A549 (cell line): Measurements from ENCODE around the gene ZNF569. TPM values are rescaled to one million over a fixed set of nuclear protein-coding genes. Genes with fewer than 3 reads are reported as not detected.
A peak's percentile ranks its signal among the peaks of the same experiment; 100 is the strongest.

Experiments
- ATAC-seq, 2 experiments: fragments of 200-7000 bp in 1 of 2; fragments of >200 bp in 1 of 2; cut with Nextera tagmentation in 1 of 2; cut with Tn5 transposase in 1 of 2; 3 replicates each; pipeline versions ENCODE4 v1.8.0 to v1.9.1; 2018 to 2020; ENCODE audit warnings: mild to moderate bottlenecking in 1 of 2, moderate library complexity in 1 of 2
- CTCF ChIA-PET: fragments of 300-600 bp; sonication (Branson Sonifier 250); formaldehyde crosslinking; extraction: SDS; loops from one replicate; lab custom pipeline; 2021; ENCODE audit warnings: antibody characterized with exemption, inconsistent platforms; lab: Yijun Ruan, JAX
- POLR2A ChIA-PET: fragments of 350-600 bp; formaldehyde crosslinking; extraction: SDS; loops from one replicate; lab custom pipeline; 2021; ENCODE audit warnings: antibody characterized with exemption, inconsistent platforms; lab: Yijun Ruan, JAX
- DNase-seq, 2 experiments: peaks; one replicate each; pipeline versions ENCODE4 v3.0.0 to v3.0.0-alpha.2; 2011 to 2016; ENCODE audit warnings: low read depth in 1 of 2, low spot score in 1 of 2
- FAIRE-seq: peaks from 2 replicates; lab custom pipeline; 2011; peaks lifted over from hg19 to GRCh38; lab: Jason Lieb, UNC
- H3K27ac ChIP-seq, 2 experiments: fragments of >200 bp; sonication (Bioruptor Twin); formaldehyde crosslinking; 3 replicates each; pipeline ENCODE4 v1.5.1; 2016 to 2017
- H3K4me1 ChIP-seq: fragments of >200 bp; sonication (Bioruptor Twin); formaldehyde crosslinking; 3 replicates; pipeline ENCODE4 v1.6.1; 2016
- H3K4me2 ChIP-seq: fragments of >200 bp; sonication (Bioruptor Twin); formaldehyde crosslinking; 3 replicates; pipeline ENCODE4 v1.6.1; 2016
- H3K4me3 ChIP-seq: fragments of >200 bp; sonication (Bioruptor Twin); formaldehyde crosslinking; 3 replicates; pipeline ENCODE4 v1.5.1; 2016
- H3K9me3 ChIP-seq: fragments of >200 bp; sonication (Bioruptor Twin); formaldehyde crosslinking; 3 replicates; pipeline ENCODE4 v1.6.1; 2016
- CBX2 ChIP-seq: fragments of 200-600 bp; sonication (generic); IDR thresholded peaks from 2 replicates; pipeline ENCODE4 v1.6.1; 2016; ENCODE audit warnings: low read depth, mild to moderate bottlenecking, borderline replicate concordance
- CHD4 ChIP-seq: fragments of 200-600 bp; sonication (generic); IDR thresholded peaks from 2 replicates; pipeline ENCODE4 v1.6.1; 2016; ENCODE audit warnings: antibody characterized with exemption, mild to moderate bottlenecking, borderline replicate concordance
- EHF ChIP-seq: fragments of 250-450 bp; sonication (Bioruptor Pico); IDR thresholded peaks from 2 replicates; pipeline ENCODE4 v1.5.0; 2020; ENCODE audit warnings: mild to moderate bottlenecking
- EP300 ChIP-seq, 2 experiments: fragments of >200 bp; sonication (Bioruptor Twin); formaldehyde crosslinking; IDR thresholded peaks; 2 replicates in 1 of 2; 3 replicates in 1 of 2; pipeline ENCODE4 v1.6.1; 2016 to 2017
- FOSB ChIP-seq: fragments of 250-450 bp; sonication (Bioruptor Pico); IDR thresholded peaks from 2 replicates; pipeline ENCODE4 v1.5.0; 2020; ENCODE audit warnings: mild to moderate bottlenecking, moderate library complexity
- FOXS1 ChIP-seq: fragments of 250-450 bp; sonication (Bioruptor Pico); IDR thresholded peaks from 2 replicates; pipeline ENCODE4 v1.5.0; 2020; ENCODE audit warnings: mild to moderate bottlenecking, moderate library complexity
- GATA3 ChIP-seq: IDR thresholded peaks from 2 replicates; pipeline ENCODE4 v1.6.1; 2012; ENCODE audit warnings: borderline replicate concordance
- HOXB13 ChIP-seq: fragments of 250-450 bp; sonication (Bioruptor Pico); IDR thresholded peaks from 2 replicates; pipeline ENCODE4 v1.5.0; 2020; ENCODE audit warnings: low read depth, mild to moderate bottlenecking, moderate library complexity
- JUN ChIP-seq, 2 experiments: fragments of >200 bp; sonication (Bioruptor Twin); formaldehyde crosslinking; IDR thresholded peaks; 2 replicates in 1 of 2; 3 replicates in 1 of 2; pipeline ENCODE4 v1.6.1; 2016 to 2017
- JUNB ChIP-seq: fragments of >200 bp; sonication (Bioruptor Twin); formaldehyde crosslinking; IDR thresholded peaks from 2 replicates; pipeline ENCODE4 v1.6.1; 2016
- KDM5A ChIP-seq: fragments of 200-600 bp; sonication (generic); IDR thresholded peaks from 2 replicates; pipeline ENCODE4 v1.6.1; 2016; ENCODE audit warnings: antibody characterized with exemption, mild to moderate bottlenecking
- MAZ ChIP-seq: fragments of 150-350 bp; IDR thresholded peaks from 2 replicates; pipeline ENCODE4 v1.6.1; 2014; ENCODE audit warnings: antibody characterized with exemption, low read depth, low read length, borderline replicate concordance
- NR3C1 ChIP-seq: fragments of >200 bp; sonication (Bioruptor Twin); formaldehyde crosslinking; IDR thresholded peaks from 3 replicates; pipeline ENCODE4 v1.6.1; 2017
- PHF8 ChIP-seq: fragments of 200-600 bp; sonication (generic); IDR thresholded peaks from 2 replicates; pipeline ENCODE4 v1.6.1; 2016; ENCODE audit warnings: low read depth, mild to moderate bottlenecking, antibody characterized with exemption, moderate library complexity, borderline replicate concordance
- RAD21 ChIP-seq, 2 experiments: fragments of >200 bp in 1 of 2; sonication (Bioruptor Twin) in 1 of 2; formaldehyde crosslinking in 1 of 2; IDR thresholded peaks in 1 of 2; conservative IDR thresholded peaks in 1 of 2; 2 replicates in 1 of 2; 3 replicates in 1 of 2; pipeline ENCODE4 v1.6.1; 2012 to 2018; ENCODE audit warnings: inconsistent platforms in 1 of 2
- RCOR1 ChIP-seq: fragments of 150-350 bp; IDR thresholded peaks from 2 replicates; pipeline ENCODE4 v1.6.1; 2014; ENCODE audit warnings: antibody characterized with exemption, low read length, low read depth
- RNF2 ChIP-seq: fragments of 200-600 bp; sonication (generic); IDR thresholded peaks from 2 replicates; pipeline ENCODE4 v1.6.1; 2016; ENCODE audit warnings: low read depth, mild to moderate bottlenecking, antibody characterized with exemption, moderate library complexity, borderline replicate concordance
- SREBF2 ChIP-seq: fragments of 450-650 bp; IDR thresholded peaks from 2 replicates; pipeline ENCODE4 v1.6.1; 2014; ENCODE audit warnings: mild to moderate bottlenecking, moderate library complexity
- TFCP2L1 ChIP-seq: fragments of 250-450 bp; sonication (Bioruptor Pico); IDR thresholded peaks from 2 replicates; pipeline ENCODE4 v1.5.0; 2021; ENCODE audit warnings: mild to moderate bottlenecking
- TP53 ChIP-seq: fragments of 250-450 bp; sonication (Bioruptor Pico); IDR thresholded peaks from 2 replicates; pipeline ENCODE4 v1.5.0; 2021; ENCODE audit warnings: mild to moderate bottlenecking, moderate library complexity
- ZNF302 ChIP-seq: fragments of 250-450 bp; sonication (Bioruptor Pico); IDR thresholded peaks from 2 replicates; pipeline ENCODE4 v1.9.0; 2021; ENCODE audit warnings: inconsistent platforms, mild to moderate bottlenecking, moderate library complexity
- ZSCAN20 ChIP-seq: fragments of 250-450 bp; sonication (Bioruptor Pico); IDR thresholded peaks from 2 replicates; pipeline ENCODE4 v1.8.0; 2022; ENCODE audit warnings: mild to moderate bottlenecking, moderate library complexity
- WGBS: methylation state at CpG from one replicate; pipeline ENCODE4 v1.1.6; 2017; ENCODE audit errors: missing lambda C conversion rate; 5-methylcytosine and 5-hydroxymethylcytosine counted together
- polyA plus RNA-seq, 4 experiments: library from polyadenylated mRNA; depleted of rRNA in 3 of 4; stranded (reverse); fragments of >200 nt; fragmentation: RNase III in 1 of 4; extraction: RNeasy Plus Mini Kit Qiagen cat#74134 plus additional on column Dnase treatment in 1 of 4; gene quantifications; 2 replicates in 3 of 4; 3 replicates in 1 of 4; pipeline ENCODE4 v1.2.3, GENCODE V29; 2011 to 2017
- TF ChIP-seq, protein P1 (sequence below): fragments of 150-350 bp; IDR thresholded peaks from 2 replicates; pipeline ENCODE4 v1.6.1; 2014; ENCODE audit warnings: low read depth, mild to moderate bottlenecking, low read length
- TF ChIP-seq, protein P2 (sequence below): fragments of 250-450 bp; sonication (Bioruptor Pico); IDR thresholded peaks from 2 replicates; pipeline ENCODE4 v1.5.0; 2021; ENCODE audit warnings: mild to moderate bottlenecking, moderate library complexity, borderline replicate concordance
- TF ChIP-seq, protein P3 (sequence below): fragments of >200 bp; sonication (Bioruptor Twin); formaldehyde crosslinking; IDR thresholded peaks from 3 replicates; pipeline ENCODE4 v1.5.1; 2016
- TF ChIP-seq, protein P4 (sequence below): fragments of >200 bp; sonication (Bioruptor Twin); formaldehyde crosslinking; IDR thresholded peaks from 2 replicates; pipeline ENCODE4 v1.6.1; 2016
- TF ChIP-seq, protein P5 (sequence below): IDR thresholded peaks from 2 replicates; pipeline ENCODE4 v1.6.1; 2012; ENCODE audit warnings: low read depth, borderline replicate concordance
- TF ChIP-seq, protein P6 (sequence below): IDR thresholded peaks from 2 replicates; pipeline ENCODE4 v1.6.1; 2012

Gene ZNF569
- polyA plus RNA-seq, 2 of the 4 experiments (the other 2 are of a cell fraction): 6.3 to 11.1 TPM

DNA sequence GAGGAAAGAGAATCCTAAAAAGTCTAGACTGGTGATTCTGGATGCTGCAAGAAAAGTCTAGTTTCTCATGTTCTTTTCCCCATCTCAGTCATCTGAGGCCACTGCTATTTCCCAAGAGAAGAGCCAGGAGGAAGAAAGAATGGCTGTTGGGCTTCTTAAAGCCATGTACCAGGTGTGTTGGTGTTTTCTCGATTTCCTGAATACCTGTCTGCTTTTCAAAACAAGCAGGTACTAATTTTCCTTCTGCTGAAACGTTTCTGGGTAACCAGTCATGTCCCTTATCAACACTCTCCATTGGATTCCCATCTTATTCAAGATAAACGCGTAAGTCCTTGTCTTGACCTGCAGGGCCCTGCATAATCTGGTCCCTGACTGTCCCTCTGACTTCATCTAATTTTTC lies 3.0 kb upstream of the ZNF569 start:
- POLR2A ChIA-PET: interaction anchor here (0.6 to 0.7 kb wide), 2 partner anchors 253 to 1294 kb away, joined by 4 to 5 read pairs; no protein-coding TSS in a partner anchor
- CTCF ChIA-PET: interaction anchor here (0.6 to 0.7 kb wide), 3 partner anchors 14 to 544 kb away, joined by 3 to 6 read pairs (median 4); no protein-coding TSS in a partner anchor
- Histone ChIP-seq H3K27ac (no peak overlapping the region), H3K4me1 (no peaks in the 10 kb centered on the region), H3K4me2 (peak overlapping the region; percentile 71), H3K9me3 (peaks cover 77% of the 10 kb centered on the region), H3K4me3 (no peak overlapping the region)
- DNase-seq: no peak
- peak; percentile 28 for FAIRE-seq
- no peak for TF ChIP-seq ZNF302 (CRISPR knock-in tag)
- no peak for TF ChIP-seq CHD4
- no peak for TF ChIP-seq JUN (IDR thresholded peaks at IDR 0.05)
- TF ChIP-seq RAD21 (conservative IDR thresholded peaks at IDR 0.05 in 1 of 2, IDR thresholded peaks at IDR 0.05 in 1 of 2): no peak
- TF ChIP-seq RNF2: no peak
- no peak for TF ChIP-seq GATA3
- TF ChIP-seq, protein P1, sequence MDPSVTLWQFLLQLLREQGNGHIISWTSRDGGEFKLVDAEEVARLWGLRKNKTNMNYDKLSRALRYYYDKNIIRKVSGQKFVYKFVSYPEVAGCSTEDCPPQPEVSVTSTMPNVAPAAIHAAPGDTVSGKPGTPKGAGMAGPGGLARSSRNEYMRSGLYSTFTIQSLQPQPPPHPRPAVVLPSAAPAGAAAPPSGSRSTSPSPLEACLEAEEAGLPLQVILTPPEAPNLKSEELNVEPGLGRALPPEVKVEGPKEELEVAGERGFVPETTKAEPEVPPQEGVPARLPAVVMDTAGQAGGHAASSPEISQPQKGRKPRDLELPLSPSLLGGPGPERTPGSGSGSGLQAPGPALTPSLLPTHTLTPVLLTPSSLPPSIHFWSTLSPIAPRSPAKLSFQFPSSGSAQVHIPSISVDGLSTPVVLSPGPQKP: no peak
- TF ChIP-seq FOSB (CRISPR knock-in tag): no peak
- TF ChIP-seq, protein P2, sequence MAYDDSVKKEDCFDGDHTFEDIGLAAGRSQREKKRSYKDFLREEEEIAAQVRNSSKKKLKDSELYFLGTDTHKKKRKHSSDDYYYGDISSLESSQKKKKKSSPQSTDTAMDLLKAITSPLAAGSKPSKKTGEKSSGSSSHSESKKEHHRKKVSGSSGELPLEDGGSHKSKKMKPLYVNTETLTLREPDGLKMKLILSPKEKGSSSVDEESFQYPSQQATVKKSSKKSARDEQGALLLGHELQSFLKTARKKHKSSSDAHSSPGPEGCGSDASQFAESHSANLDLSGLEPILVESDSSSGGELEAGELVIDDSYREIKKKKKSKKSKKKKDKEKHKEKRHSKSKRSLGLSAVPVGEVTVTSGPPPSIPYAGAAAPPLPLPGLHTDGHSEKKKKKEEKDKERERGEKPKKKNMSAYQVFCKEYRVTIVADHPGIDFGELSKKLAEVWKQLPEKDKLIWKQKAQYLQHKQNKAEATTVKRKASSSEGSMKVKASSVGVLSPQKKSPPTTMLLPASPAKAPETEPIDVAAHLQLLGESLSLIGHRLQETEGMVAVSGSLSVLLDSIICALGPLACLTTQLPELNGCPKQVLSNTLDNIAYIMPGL (CRISPR knock-in tag): no peak
- TF ChIP-seq RCOR1: no peak
- no peak for TF ChIP-seq SREBF2
- TF ChIP-seq PHF8: no peak
- TF ChIP-seq TP53: no peak
- no peak for TF ChIP-seq FOXS1 (CRISPR knock-in tag)
- no peak for TF ChIP-seq NR3C1
- TF ChIP-seq HOXB13 (CRISPR knock-in tag): no peak
- 66% methylated on average over 4 of the region's 4 CpGs for WGBS
- no peak for ATAC-seq

DNA sequence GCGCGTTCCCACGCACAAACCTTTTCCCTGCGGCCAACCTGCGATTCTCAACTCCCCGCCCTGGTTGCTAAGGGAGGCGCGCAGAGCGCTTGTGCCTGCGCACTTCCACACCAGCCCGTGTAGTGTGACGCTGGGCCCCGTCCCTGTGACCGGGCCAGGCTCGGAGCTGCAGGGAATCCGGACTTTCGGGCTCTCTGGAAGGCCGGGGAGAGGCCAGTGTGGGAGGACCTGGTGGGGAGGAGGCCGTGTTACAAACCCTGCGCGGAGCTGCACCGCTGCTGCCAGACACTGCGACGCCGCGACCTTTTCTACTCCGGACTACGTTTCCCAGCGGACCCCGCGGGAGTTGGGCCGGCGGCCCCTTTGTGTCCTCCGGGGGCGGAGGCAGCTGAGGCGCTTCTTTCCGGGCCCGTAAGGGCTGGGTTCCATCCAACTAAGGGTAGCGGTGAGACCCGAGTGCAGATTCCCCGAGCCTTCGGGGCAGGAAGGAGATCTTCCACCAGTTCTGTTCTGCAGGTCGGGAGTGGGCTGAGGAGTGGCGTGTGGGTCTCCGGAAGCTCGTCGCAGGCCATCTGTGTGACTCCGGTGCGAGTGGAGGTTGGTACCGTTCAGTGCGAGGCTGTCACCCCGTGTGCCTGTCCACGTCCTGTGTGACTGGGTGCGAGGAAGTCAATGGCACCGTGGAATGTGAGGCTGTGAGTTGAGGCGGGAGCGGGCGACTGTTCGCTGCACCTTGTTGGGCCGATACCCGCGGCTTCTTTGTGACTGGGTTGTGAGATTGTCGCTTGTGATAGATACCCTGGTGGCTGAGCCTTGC lies 1.9 kb upstream of the ZNF569 start, which contains the start of gene ZNF570:
TSS of gene ZNF570 (plus strand) at position 396 of the 817 bp plus-strand sequence. CDS start 999 bp downstream, outside the sequence.
- ATAC-seq (peak; percentile 82 to 87), FAIRE-seq (peak; percentile 23), DNase-seq (peak; percentile 72 to 95)
- Histone ChIP-seq H3K4me2 (peak within 1 kb of the TSS; percentile 71), H3K4me3 (peak within 1 kb of the TSS; percentile 55), H3K27ac (peak within 1 kb of the TSS; percentile 67 to 81), H3K9me3 (peaks cover 80% of the 10 kb centered on the region), H3K4me1 (no peaks in the 10 kb centered on the region)
- WGBS: 8% methylated on average over 46 of the region's 63 CpGs
- CTCF ChIA-PET: interaction anchor here (0.7 kb wide), 1 partner anchor 223 kb away, joined by 3 read pairs; no protein-coding TSS in a partner anchor
- POLR2A ChIA-PET: interaction anchor here (0.7 to 1.3 kb wide), 3 partner anchors 98 to 696 kb away, joined by 3 to 7 read pairs (median 5); partner anchors contain the start of gene ZNF527
- TF ChIP-seq EHF (CRISPR knock-in tag) (no peak), JUNB (no peak), TFCP2L1 (CRISPR knock-in tag) (no peak), JUN (IDR thresholded peaks at IDR 0.05) (peak; percentile 36 to 72; a peak in 4 of 5 replicates), ZSCAN20 (CRISPR knock-in tag) (no peak), FOXS1 (CRISPR knock-in tag) (0 out of 2 replicates have a peak, but pooled peaks have one; percentile 23), PHF8 (peak; percentile 40; the same call in 1 of the 2 replicates), GATA3 (no peak), CBX2 (no peak), KDM5A (no peak), SREBF2 (no peak), EP300 (IDR thresholded peaks at IDR 0.05) (no peak), MAZ (peak; percentile 53; the same call in 1 of the 2 replicates)
- TF ChIP-seq, protein P3, sequence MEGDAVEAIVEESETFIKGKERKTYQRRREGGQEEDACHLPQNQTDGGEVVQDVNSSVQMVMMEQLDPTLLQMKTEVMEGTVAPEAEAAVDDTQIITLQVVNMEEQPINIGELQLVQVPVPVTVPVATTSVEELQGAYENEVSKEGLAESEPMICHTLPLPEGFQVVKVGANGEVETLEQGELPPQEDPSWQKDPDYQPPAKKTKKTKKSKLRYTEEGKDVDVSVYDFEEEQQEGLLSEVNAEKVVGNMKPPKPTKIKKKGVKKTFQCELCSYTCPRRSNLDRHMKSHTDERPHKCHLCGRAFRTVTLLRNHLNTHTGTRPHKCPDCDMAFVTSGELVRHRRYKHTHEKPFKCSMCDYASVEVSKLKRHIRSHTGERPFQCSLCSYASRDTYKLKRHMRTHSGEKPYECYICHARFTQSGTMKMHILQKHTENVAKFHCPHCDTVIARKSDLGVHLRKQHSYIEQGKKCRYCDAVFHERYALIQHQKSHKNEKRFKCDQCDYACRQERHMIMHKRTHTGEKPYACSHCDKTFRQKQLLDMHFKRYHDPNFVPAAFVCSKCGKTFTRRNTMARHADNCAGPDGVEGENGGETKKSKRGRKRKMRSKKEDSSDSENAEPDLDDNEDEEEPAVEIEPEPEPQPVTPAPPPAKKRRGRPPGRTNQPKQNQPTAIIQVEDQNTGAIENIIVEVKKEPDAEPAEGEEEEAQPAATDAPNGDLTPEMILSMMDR: no peak; the same call in 2 of the 3 replicates
- TF ChIP-seq, protein P4, sequence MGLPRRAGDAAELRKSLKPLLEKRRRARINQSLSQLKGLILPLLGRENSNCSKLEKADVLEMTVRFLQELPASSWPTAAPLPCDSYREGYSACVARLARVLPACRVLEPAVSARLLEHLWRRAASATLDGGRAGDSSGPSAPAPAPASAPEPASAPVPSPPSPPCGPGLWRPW: no peak
- TF ChIP-seq, protein P5, sequence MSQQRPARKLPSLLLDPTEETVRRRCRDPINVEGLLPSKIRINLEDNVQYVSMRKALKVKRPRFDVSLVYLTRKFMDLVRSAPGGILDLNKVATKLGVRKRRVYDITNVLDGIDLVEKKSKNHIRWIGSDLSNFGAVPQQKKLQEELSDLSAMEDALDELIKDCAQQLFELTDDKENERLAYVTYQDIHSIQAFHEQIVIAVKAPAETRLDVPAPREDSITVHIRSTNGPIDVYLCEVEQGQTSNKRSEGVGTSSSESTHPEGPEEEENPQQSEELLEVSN: peak; percentile 76
- TF ChIP-seq, protein P6, sequence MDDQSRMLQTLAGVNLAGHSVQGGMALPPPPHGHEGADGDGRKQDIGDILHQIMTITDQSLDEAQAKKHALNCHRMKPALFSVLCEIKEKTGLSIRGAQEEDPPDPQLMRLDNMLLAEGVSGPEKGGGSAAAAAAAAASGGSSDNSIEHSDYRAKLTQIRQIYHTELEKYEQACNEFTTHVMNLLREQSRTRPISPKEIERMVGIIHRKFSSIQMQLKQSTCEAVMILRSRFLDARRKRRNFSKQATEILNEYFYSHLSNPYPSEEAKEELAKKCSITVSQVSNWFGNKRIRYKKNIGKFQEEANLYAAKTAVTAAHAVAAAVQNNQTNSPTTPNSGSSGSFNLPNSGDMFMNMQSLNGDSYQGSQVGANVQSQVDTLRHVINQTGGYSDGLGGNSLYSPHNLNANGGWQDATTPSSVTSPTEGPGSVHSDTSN: 0 out of 2 replicates have a peak, but pooled peaks have one; percentile 46
